SK-N-SH treated with all-trans-retinoic acid at 6 μM for 48 hours (cell line): Measurements from ENCODE around the gene OFD1.

Experiments
- ATAC-seq: fragments of 200-7000 bp; cut with Tn5 transposase; 3 replicates; pipeline ENCODE4 v1.9.1; 2020; ENCODE audit warnings: mild to moderate bottlenecking, moderate library complexity
- ARNTL ChIP-seq: fragments of 450-650 bp; formaldehyde crosslinking; IDR thresholded peaks from 2 replicates; pipeline ENCODE4 v1.5.0; 2020; ENCODE audit warnings: low read depth, mild to moderate bottlenecking, moderate library complexity, borderline replicate concordance
- BACH2 ChIP-seq: fragments of 250-450 bp; sonication (Bioruptor Pico); IDR thresholded peaks from 2 replicates; pipeline ENCODE4 v1.9.0; 2021; ENCODE audit warnings: mild to moderate bottlenecking, borderline replicate concordance
- CREB5 ChIP-seq: fragments of 250-450 bp; sonication (Bioruptor Pico); IDR thresholded peaks from 2 replicates; pipeline ENCODE4 v1.5.1; 2020; ENCODE audit warnings: low read depth, mild to moderate bottlenecking, moderate library complexity
- CSDC2 ChIP-seq: fragments of 250-450 bp; sonication (Bioruptor Pico); IDR thresholded peaks from 2 replicates; pipeline ENCODE4 v1.5.0; 2020; ENCODE audit warnings: mild to moderate bottlenecking, moderate library complexity
- CSRNP3 ChIP-seq: fragments of 250-450 bp; sonication (Bioruptor Pico); IDR thresholded peaks from 2 replicates; pipeline ENCODE4 v1.5.1; 2021; ENCODE audit warnings: mild to moderate bottlenecking, moderate library complexity
- ESRRG ChIP-seq: fragments of 250-450 bp; sonication (Bioruptor Pico); IDR thresholded peaks from 2 replicates; pipeline ENCODE4 v1.6.1; 2021; ENCODE audit warnings: mild to moderate bottlenecking
- GLIS3 ChIP-seq: fragments of 250-450 bp; sonication (Bioruptor Pico); IDR thresholded peaks from 2 replicates; pipeline ENCODE4 v1.5.0; 2020; ENCODE audit warnings: mild to moderate bottlenecking, moderate library complexity
- ISL1 ChIP-seq: fragments of 250-450 bp; sonication (Bioruptor Pico); IDR thresholded peaks from 2 replicates; pipeline ENCODE4 v2.1.2; 2022; ENCODE audit warnings: mild to moderate bottlenecking, moderate library complexity
- OSR1 ChIP-seq: fragments of 250-450 bp; sonication (Bioruptor Pico); IDR thresholded peaks from 2 replicates; pipeline ENCODE4 v1.8.0; 2022; ENCODE audit warnings: moderate library complexity, mild to moderate bottlenecking, inconsistent platforms
- PATZ1 ChIP-seq: fragments of 250-450 bp; sonication (Bioruptor Pico); IDR thresholded peaks from 2 replicates; pipeline ENCODE4 v1.8.0; 2020; ENCODE audit warnings: mild to moderate bottlenecking, moderate library complexity, borderline replicate concordance
- POU6F1 ChIP-seq: fragments of 250-450 bp; sonication (Bioruptor Pico); IDR thresholded peaks from 2 replicates; pipeline ENCODE4 v1.8.0; 2021; ENCODE audit warnings: low read depth, mild to moderate bottlenecking, moderate library complexity, borderline replicate concordance
- RARB ChIP-seq: fragments of 250-450 bp; sonication (Bioruptor Pico); IDR thresholded peaks from 2 replicates; pipeline ENCODE4 v1.8.0; 2021; ENCODE audit warnings: mild to moderate bottlenecking, moderate library complexity
- SNAI2 ChIP-seq: fragments of 250-450 bp; sonication (Bioruptor Pico); IDR thresholded peaks from 2 replicates; pipeline ENCODE4 v1.5.0; 2020; ENCODE audit warnings: mild to moderate bottlenecking, moderate library complexity
- TCF4 ChIP-seq: fragments of 250-450 bp; sonication (Bioruptor Pico); IDR thresholded peaks from 2 replicates; pipeline ENCODE4 v1.8.0; 2021; ENCODE audit warnings: mild to moderate bottlenecking, moderate library complexity, borderline replicate concordance
- TOX ChIP-seq: fragments of 250-450 bp; sonication (Bioruptor Pico); IDR thresholded peaks from 2 replicates; pipeline ENCODE4 v1.8.0; 2021; ENCODE audit warnings: mild to moderate bottlenecking, moderate library complexity, borderline replicate concordance
- TSHZ2 ChIP-seq: fragments of 250-450 bp; sonication (Bioruptor Pico); IDR thresholded peaks from 2 replicates; pipeline ENCODE4 v1.5.0; 2020; ENCODE audit warnings: mild to moderate bottlenecking, moderate library complexity
- ZC3H10 ChIP-seq: fragments of 250-450 bp; sonication (Bioruptor Pico); IDR thresholded peaks from 2 replicates; pipeline ENCODE4 v1.5.1; 2021; ENCODE audit warnings: mild to moderate bottlenecking, moderate library complexity
- ZFP3 ChIP-seq: fragments of 250-450 bp; sonication (Bioruptor Pico); IDR thresholded peaks from 2 replicates; pipeline ENCODE4 v1.5.0; 2020; ENCODE audit warnings: mild to moderate bottlenecking, moderate library complexity
- ZFP30 ChIP-seq: fragments of 450-650 bp; formaldehyde crosslinking; IDR thresholded peaks from 2 replicates; pipeline ENCODE4 v1.5.0; 2022; ENCODE audit warnings: mild to moderate bottlenecking, moderate library complexity
- ZNF565 ChIP-seq: fragments of 450-650 bp; formaldehyde crosslinking; conservative IDR thresholded peaks from 2 replicates; pipeline ENCODE4 v1.5.0; 2020; ENCODE audit warnings: low read depth, mild to moderate bottlenecking, moderate library complexity
- ZNF70 ChIP-seq: fragments of 450-650 bp; formaldehyde crosslinking; IDR thresholded peaks from 2 replicates; pipeline ENCODE4 v1.5.0; 2020; ENCODE audit warnings: mild to moderate bottlenecking, moderate library complexity

OFD1 gene

GRCh38 chrX:13695601-13696115 lies 38.9 kb upstream of the OFD1 start:
- TF ChIP-seq TOX (CRISPR knock-in tag), result no peak
- no peak for TF ChIP-seq ARNTL (CRISPR knock-in tag)
- TF ChIP-seq GLIS3 (CRISPR knock-in tag), result no peak
- TF ChIP-seq ZNF70 (CRISPR knock-in tag), result no peak
- no peak for TF ChIP-seq OSR1
- no peak for TF ChIP-seq BACH2 (CRISPR knock-in tag)
- TF ChIP-seq ISL1, result no peak
- no peak for TF ChIP-seq POU6F1 (CRISPR knock-in tag)
- no peak for TF ChIP-seq CREB5
- TF ChIP-seq ZFP30 (CRISPR knock-in tag), result no peak
- TF ChIP-seq RARB (CRISPR knock-in tag), result no peak
- no peak for TF ChIP-seq TCF4
- no peak for TF ChIP-seq ZFP3 (CRISPR knock-in tag)
- no peak for TF ChIP-seq CSDC2 (CRISPR knock-in tag)
- TF ChIP-seq PATZ1 (CRISPR knock-in tag), result no peak
- ATAC-seq, result no peak

- no peak for TF ChIP-seq CREB5
- no peak for ATAC-seq
Measured at GRCh38 chrX:13697455-13697854, 37.1 kb upstream of the OFD1 start.

- no peak for ATAC-seq
- TF ChIP-seq TOX (CRISPR knock-in tag), result no peak
- TF ChIP-seq RARB (CRISPR knock-in tag), result no peak
- TF ChIP-seq ESRRG, result no peak
- TF ChIP-seq SNAI2 (CRISPR knock-in tag), result no peak
- no peak for TF ChIP-seq ZNF565 (CRISPR knock-in tag)
- no peak for TF ChIP-seq OSR1
- no peak for TF ChIP-seq CSDC2 (CRISPR knock-in tag)
- TF ChIP-seq TCF4, result no peak
- no peak for TF ChIP-seq ARNTL (CRISPR knock-in tag)
- TF ChIP-seq ZFP30 (CRISPR knock-in tag), result no peak
- TF ChIP-seq CSRNP3 (CRISPR knock-in tag), result no peak
- TF ChIP-seq GLIS3 (CRISPR knock-in tag), result no peak
- no peak for TF ChIP-seq TSHZ2
- no peak for TF ChIP-seq ZNF70 (CRISPR knock-in tag)
- TF ChIP-seq CREB5, result no peak
- no peak for TF ChIP-seq ZC3H10 (CRISPR knock-in tag)
- TF ChIP-seq BACH2 (CRISPR knock-in tag), result no peak
- TF ChIP-seq ISL1, result no peak
- TF ChIP-seq, all 23 proteins: peak for 0
Measured at GRCh38 chrX:13697976-13698375, 36.6 kb upstream of the OFD1 start.
